ENCODE results near the gene RPL28.

RPL28 gene

GRCh38 chr19:55451965-55452748 lies 66.4 kb downstream of the RPL28 start:
- Mint-ChIP-seq H3K27me3 (peaks cover 26 to 27% of the 10 kb centered on the region in 2 donors), H3K27ac (peak overlapping the region in 1 of 2 donors; percentile 64), H3K36me3 (ENCODE audit: insufficient read depth) (peaks cover 4% of the 10 kb centered on the region), H3K4me3 (peak overlapping the region; percentile 57 to 67), H3K9me3 (no peaks in the 10 kb centered on the region), H3K4me1 (ENCODE audit: low read depth in 2 of 2) (peaks cover 5 to 17% of the 10 kb centered on the region in 2 donors)
- DNase-seq (peak in 1 of 3 experiments; percentile 27), ATAC-seq (replicated peaks) (peak; percentile 37)
